ENCODE measurements around the gene MASP1. TPM values are rescaled to one million over a fixed set of nuclear protein-coding genes. Genes with fewer than 3 reads are reported as not detected.
A peak's percentile ranks its signal among the peaks of the same experiment; 100 is the strongest.

MASP1 gene
- total RNA-seq, 2 donors from 2014 or later = 1.9 to 2.6 TPM

DNA sequence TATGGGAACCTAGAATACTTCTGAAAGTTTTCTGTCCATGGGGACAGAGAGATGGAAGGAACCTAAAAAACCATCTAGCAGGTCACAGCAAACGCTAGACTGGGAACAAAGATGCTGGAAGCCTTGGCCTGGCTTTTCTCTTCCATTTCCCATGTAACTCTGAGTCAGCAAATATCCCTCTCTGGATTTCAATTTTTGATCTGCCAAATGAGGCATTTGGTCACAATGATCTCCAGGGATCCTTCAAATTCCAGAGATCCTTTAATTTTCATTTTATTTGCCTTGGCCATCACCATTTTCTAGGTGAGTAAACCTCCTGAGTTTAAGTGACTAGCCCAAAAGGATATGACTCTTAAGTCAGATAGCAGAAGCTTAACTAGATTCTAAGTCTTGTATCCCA, 54.6 kb downstream of the MASP1 start:
- Histone ChIP-seq H3K4me1 (ENCODE audit: control insufficient read depth in 1 of 2, low read depth in 2 of 2) (no peaks in the 10 kb centered on the region), H3K36me3 (no peaks in the 10 kb centered on the region), H3K27ac (no peak overlapping the region), H3K9me3 (no peaks in the 10 kb centered on the region), H3K27me3 (replicated peaks; ENCODE audit: insufficient read depth) (no peaks in the 10 kb centered on the region), H3K4me3 (no peak overlapping the region)
- ATAC-seq (ENCODE audit: insufficient number of reproducible peaks, low FRiP score, low read depth) (no peak), DNase-seq (ENCODE audit: low spot score) (no peak)
- TF ChIP-seq, protein P1, sequence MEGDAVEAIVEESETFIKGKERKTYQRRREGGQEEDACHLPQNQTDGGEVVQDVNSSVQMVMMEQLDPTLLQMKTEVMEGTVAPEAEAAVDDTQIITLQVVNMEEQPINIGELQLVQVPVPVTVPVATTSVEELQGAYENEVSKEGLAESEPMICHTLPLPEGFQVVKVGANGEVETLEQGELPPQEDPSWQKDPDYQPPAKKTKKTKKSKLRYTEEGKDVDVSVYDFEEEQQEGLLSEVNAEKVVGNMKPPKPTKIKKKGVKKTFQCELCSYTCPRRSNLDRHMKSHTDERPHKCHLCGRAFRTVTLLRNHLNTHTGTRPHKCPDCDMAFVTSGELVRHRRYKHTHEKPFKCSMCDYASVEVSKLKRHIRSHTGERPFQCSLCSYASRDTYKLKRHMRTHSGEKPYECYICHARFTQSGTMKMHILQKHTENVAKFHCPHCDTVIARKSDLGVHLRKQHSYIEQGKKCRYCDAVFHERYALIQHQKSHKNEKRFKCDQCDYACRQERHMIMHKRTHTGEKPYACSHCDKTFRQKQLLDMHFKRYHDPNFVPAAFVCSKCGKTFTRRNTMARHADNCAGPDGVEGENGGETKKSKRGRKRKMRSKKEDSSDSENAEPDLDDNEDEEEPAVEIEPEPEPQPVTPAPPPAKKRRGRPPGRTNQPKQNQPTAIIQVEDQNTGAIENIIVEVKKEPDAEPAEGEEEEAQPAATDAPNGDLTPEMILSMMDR (IDR thresholded peaks at IDR 0.05) = no peak

DNA sequence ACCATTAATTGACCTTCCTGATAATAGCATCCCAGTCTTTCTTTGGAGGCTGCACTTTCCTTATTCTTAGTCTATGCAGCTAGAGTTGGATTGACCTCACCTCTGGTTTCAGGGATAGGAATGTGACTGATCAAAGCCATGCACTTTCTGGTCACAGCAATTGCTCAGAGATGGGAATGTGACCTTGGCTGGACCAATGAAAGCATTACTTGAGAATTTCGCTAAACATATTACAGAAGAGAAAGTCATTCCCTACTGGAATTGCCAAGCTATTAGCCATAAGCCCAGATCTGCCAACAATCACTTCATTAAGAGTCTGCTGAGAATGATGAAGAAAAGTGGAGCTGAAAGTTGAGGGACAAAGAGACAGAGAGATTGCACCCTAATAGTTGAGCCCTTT, 61.5 kb downstream of the MASP1 start:
- DNase-seq (ENCODE audit: low spot score) = no peak
- no peaks in the 10 kb centered on the region for H3K9me3 ChIP-seq

DNA sequence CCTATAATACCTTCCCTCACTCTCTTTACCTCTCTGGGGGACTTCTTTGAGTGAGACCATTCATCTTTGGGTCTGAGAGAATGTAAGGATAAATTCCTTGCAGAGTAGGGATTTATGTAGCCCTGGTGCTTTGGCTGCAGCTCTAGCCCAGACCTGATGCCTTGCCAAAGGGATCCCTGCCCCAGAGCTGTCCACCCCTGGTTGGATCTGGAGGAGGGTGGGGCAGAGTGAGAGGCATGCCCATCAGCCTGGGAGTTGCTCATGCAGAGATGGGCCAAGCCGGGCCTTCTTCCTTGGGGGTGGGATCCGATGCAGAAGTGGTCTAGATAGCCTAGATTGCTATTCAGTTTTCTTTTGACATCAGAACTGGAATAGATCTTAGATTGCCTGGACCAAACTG, 62.8 kb downstream of the MASP1 start:
- Histone ChIP-seq H3K27ac (no peak overlapping the region), H3K4me3 (no peak overlapping the region), H3K36me3 (no peaks in the 10 kb centered on the region), H3K27me3 (replicated peaks; ENCODE audit: insufficient read depth) (no peaks in the 10 kb centered on the region), H3K9me3 (no peaks in the 10 kb centered on the region), H3K4me1 (ENCODE audit: control insufficient read depth in 1 of 2, low read depth in 2 of 2) (peaks cover 10 to 16% of the 10 kb centered on the region in 2 donors)
- TF ChIP-seq, protein P1 (IDR thresholded peaks at IDR 0.05) = no peak
- DNase-seq (ENCODE audit: low spot score) (no peak), ATAC-seq (ENCODE audit: insufficient number of reproducible peaks, low FRiP score, low read depth) (no peak)

More for the DNA sequence above, 61.5 kb downstream of the MASP1 start:
- no peaks in the 10 kb centered on the region for H3K36me3 ChIP-seq
- TF ChIP-seq, protein P1 (IDR thresholded peaks at IDR 0.05) = no peak
- no peak overlapping the region for H3K27ac ChIP-seq
- peaks cover 10 to 16% of the 10 kb centered on the region in 2 donors for H3K4me1 ChIP-seq (ENCODE audit: control insufficient read depth in 1 of 2, low read depth in 2 of 2)
- ATAC-seq (ENCODE audit: insufficient number of reproducible peaks, low FRiP score, low read depth) = no peak
- H3K4me3 ChIP-seq = no peak overlapping the region
- no peaks in the 10 kb centered on the region for H3K27me3 ChIP-seq (replicated peaks; ENCODE audit: insufficient read depth)

DNA sequence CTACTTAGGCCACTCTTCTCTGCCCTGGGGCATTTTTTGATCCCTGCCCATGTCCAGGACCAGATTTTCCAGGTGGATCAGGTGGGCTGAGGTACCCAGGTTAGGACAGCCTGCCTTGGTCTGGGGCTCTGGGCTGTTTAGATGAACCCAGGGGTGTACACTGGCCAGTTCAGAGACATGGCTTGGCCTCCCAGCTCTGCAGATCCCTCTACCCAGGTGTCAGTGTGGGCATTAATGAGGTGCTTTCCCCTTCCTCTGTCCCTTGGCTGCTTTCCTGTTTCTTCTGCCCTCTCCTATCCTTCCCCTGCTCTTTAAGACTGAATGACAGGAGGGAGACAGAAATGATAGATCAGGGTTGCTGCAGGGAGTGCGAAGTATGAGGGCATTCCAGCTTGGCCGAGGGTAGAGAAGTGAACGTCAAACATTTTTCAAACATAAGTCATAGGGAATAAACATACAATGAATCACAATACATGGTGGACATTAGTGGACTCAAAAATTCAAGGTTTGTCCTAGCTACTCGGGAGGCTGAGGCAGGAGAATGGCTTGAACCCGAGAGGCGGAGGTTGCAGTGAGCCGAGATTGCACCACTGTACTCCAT, 63.8 kb downstream of the MASP1 start:
- Histone ChIP-seq H3K4me1 (ENCODE audit: control insufficient read depth in 1 of 2, low read depth in 2 of 2) (peaks cover 10 to 16% of the 10 kb centered on the region in 2 donors), H3K9me3 (no peaks in the 10 kb centered on the region), H3K4me3 (no peak overlapping the region), H3K36me3 (no peaks in the 10 kb centered on the region), H3K27me3 (replicated peaks; ENCODE audit: insufficient read depth) (no peaks in the 10 kb centered on the region), H3K27ac (peak overlapping the region in 1 of 2 donors; percentile 24)
- DNase-seq (ENCODE audit: low spot score) (no peak), ATAC-seq (ENCODE audit: insufficient number of reproducible peaks, low FRiP score, low read depth) (peak; percentile 59)
- TF ChIP-seq, protein P1 (IDR thresholded peaks at IDR 0.05) = no peak

DNA sequence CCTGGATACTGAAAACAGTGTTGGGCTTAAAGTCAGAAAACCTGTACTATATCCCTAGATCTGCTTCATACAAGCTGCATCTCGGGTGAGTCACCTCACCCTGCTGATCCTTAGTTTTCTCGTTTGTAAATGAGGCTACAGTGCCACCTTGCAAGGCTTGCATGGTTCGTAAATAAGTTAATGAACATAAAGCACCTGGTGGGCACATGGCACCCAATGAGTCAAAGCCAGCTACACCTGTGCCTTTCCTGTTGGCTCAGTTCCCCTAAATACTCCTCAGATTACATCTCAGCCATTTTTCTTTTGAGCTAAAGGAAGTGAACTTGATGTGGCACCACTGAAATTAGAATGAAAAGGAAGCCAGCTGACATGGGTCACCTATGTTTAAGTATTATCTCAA, 67.7 kb downstream of the MASP1 start:
- no peaks in the 10 kb centered on the region for H3K27me3 ChIP-seq (replicated peaks; ENCODE audit: insufficient read depth)
- no peaks in the 10 kb centered on the region for H3K9me3 ChIP-seq
- H3K27ac ChIP-seq = no peak overlapping the region
- TF ChIP-seq, protein P1 (IDR thresholded peaks at IDR 0.05) = no peak
- H3K36me3 ChIP-seq = no peaks in the 10 kb centered on the region
- no peak for DNase-seq (ENCODE audit: low spot score)
- ATAC-seq (ENCODE audit: insufficient number of reproducible peaks, low FRiP score, low read depth) = no peak
- H3K4me1 ChIP-seq (ENCODE audit: control insufficient read depth in 1 of 2, low read depth in 2 of 2) = peaks cover 10 to 16% of the 10 kb centered on the region in 2 donors
- no peak overlapping the region for H3K4me3 ChIP-seq

Measured in thoracic aorta (tissue), 2 donors.